Measurements from ENCODE around the gene NR6A1. TPM values are rescaled to one million over a fixed set of nuclear protein-coding genes. Genes with fewer than 3 reads are reported as not detected.

The NR6A1 gene
- total and polyA plus RNA-seq, 2 of the 8 experiments (the other 6 are each of a cell fraction or from before 2014, with no cell fraction given) = 93.2 to 237 TPM

- Histone ChIP-seq H3K14ac (ENCODE audit: insufficient read length) (no peak overlapping the region), H3K4me2 (ENCODE audit: insufficient read depth in 1 of 2, low read depth in 2 of 2, low read length in 2 of 2) (no peak overlapping the region), H3K4ac (replicated peaks; ENCODE audit: insufficient read length, low read depth, low read length) (no peak overlapping the region), H3K27ac (ENCODE audit: low read depth, low read length) (no peak overlapping the region), H4K91ac (replicated peaks; ENCODE audit: insufficient read length, low read length) (no peak overlapping the region), H4K5ac (ENCODE audit: insufficient read length, low read depth, low read length) (no peak overlapping the region), H2BK15ac (ENCODE audit: low read length) (no peak overlapping the region), H3K18ac (ENCODE audit: extremely low read depth, low read length) (no peak overlapping the region), H4K8ac (ENCODE audit: extremely low read depth, insufficient read depth, low read length) (no peak overlapping the region), H4K20me1 (replicated peaks in 1 of 2; ENCODE audit: control insufficient read depth in 1 of 2, insufficient read depth in 2 of 2, low read length in 2 of 2) (no peaks in the 10 kb centered on the region), H3K4me1 (replicated peaks in 1 of 4; ENCODE audit: control insufficient read depth in 3 of 4, insufficient read depth in 4 of 4, low read length in 3 of 4) (no peaks in the 10 kb centered on the region; a peak in 1 of 7 replicates), H3K27me3 (replicated peaks in 1 of 4; ENCODE audit: control insufficient read depth in 3 of 4, extremely low read depth in 1 of 4, insufficient read depth in 3 of 4, low read length in 3 of 4) (no peaks in the 10 kb centered on the region), H2BK12ac (ENCODE audit: low read depth, low read length) (no peak overlapping the region), H3K79me2 (ENCODE audit: control insufficient read depth in 1 of 2, insufficient read depth in 2 of 2, low read length in 2 of 2) (peaks cover 0 to 10% of the 10 kb centered on the region in 2 experiments; a peak in 2 of 4 replicates), H2AK5ac (ENCODE audit: low read depth, low read length) (no peak overlapping the region), H3K56ac (replicated peaks; ENCODE audit: insufficient read length, low read depth, low read length) (no peak overlapping the region), H2BK120ac (replicated peaks; ENCODE audit: low read depth, low read length) (no peak overlapping the region), H3K9me3 (ENCODE audit: insufficient read depth in 2 of 2, low read depth in 1 of 2, low read length in 1 of 2) (no peaks in the 10 kb centered on the region), H3K36me3 (ENCODE audit: control insufficient read depth in 2 of 4, insufficient read depth in 4 of 4, low read length in 3 of 4) (no peaks in the 10 kb centered on the region; a peak in 1 of 8 replicates), H3K23ac (ENCODE audit: insufficient read length) (no peak overlapping the region), H2BK20ac (ENCODE audit: low read length) (no peak overlapping the region), H3K79me1 (ENCODE audit: low read depth, low read length) (no peaks in the 10 kb centered on the region), H2AFZ (ENCODE audit: low read length) (no peak overlapping the region), H2BK5ac (ENCODE audit: low read depth, low read length) (no peak overlapping the region), H3K9ac (replicated peaks in 1 of 4; ENCODE audit: extremely low read depth in 1 of 4, low read depth in 3 of 4, low read length in 3 of 4) (no peak overlapping the region), H3K23me2 (ENCODE audit: low read depth, low read length) (no peaks in the 10 kb centered on the region), H3K4me3 (ENCODE audit: extremely low read depth in 1 of 4, insufficient read depth in 2 of 4, low read depth in 3 of 4, low read length in 4 of 4) (no peak overlapping the region)
- CTCF ChIA-PET (ENCODE audit: partially characterized antibody) = interaction anchor here (0.6 to 1.6 kb wide), 8 partner anchors 8 to 221 kb away, joined by 3 to 5 read pairs (median 4); partner anchors contain the start of gene WDR38
- no peak for FAIRE-seq
- DNase-seq (ENCODE audit: low read depth in 1 of 2, low spot score in 2 of 2) = no peak
- POLR2A ChIA-PET (ENCODE audit: partially characterized antibody) = interaction anchor here (1.0 kb wide), 1 partner anchor 13 kb away, joined by 3 read pairs; no protein-coding TSS in a partner anchor
- no peak for TF ChIP-seq CEBPB (IDR thresholded peaks at IDR 0.05; ENCODE audit: low read depth, low read length)
- no peak for TF ChIP-seq KDM5A (IDR thresholded peaks at IDR 0.05; ENCODE audit: low read length)
- no peak for TF ChIP-seq MAX (IDR thresholded peaks at IDR 0.05)
- no peak for TF ChIP-seq RFX5 (IDR thresholded peaks at IDR 0.05; ENCODE audit: borderline replicate concordance, low read depth, low read length)
Observed at GRCh38 chr9:124631326-124631725, 139.8 kb downstream of the NR6A1 start.

All from H1 (cell line).